Parietal lobe (tissue), 1 donor: ENCODE measurements around the gene PGM5. TPM values are rescaled to one million over a fixed set of nuclear protein-coding genes. Genes with fewer than 3 reads are reported as not detected.

Experiments
- total RNA-seq: library from RNA; depleted of rRNA; stranded (reverse); fragments of >200 nt; gene quantifications from one replicate; pipeline ENCODE4 v1.2.3, GENCODE V29; 2014

PGM5 gene
- 1.6 TPM for total RNA-seq

GRCh38 chr9:68356380-68357118 is at the start of gene PGM5:
PGM5 (plus strand) TSS chr9:68356611; CDS start chr9:68357128, 517 bp downstream.

GRCh38 chr9:68540712-68541535 is 184.5 kb downstream of the PGM5 start, which contains the start of gene TMEM252:
TMEM252 (minus strand) TSS chr9:68540883; CDS start chr9:68540814, 69 bp downstream.

Other genes with a start within 250 kb of the PGM5 start
- 68.9 TPM for gene ZNG1C, start 114.6 kb upstream of the PGM5 start, total RNA-seq
- gene FOXD4L3, start 53.7 kb upstream of the PGM5 start, total RNA-seq, result not detected
- not detected for gene TMEM252, start 184.3 kb downstream of the PGM5 start, total RNA-seq